Spleen (tissue), 7 donors: ENCODE results near the gene IDE.

Experiments used
- CTCF ChIP-seq, 11 experiments: fragments of 200-600 bp in 7 of 11; fragments of 450-650 bp in 4 of 11; sonication (generic) in 4 of 11; IDR thresholded peaks in 8 of 11; conservative IDR thresholded peaks in 3 of 11; 1 replicate in 7 of 11; 2 replicates in 4 of 11; pipeline versions ENCODE4 v1.4.0 to v1.8.0; 2016 to 2021; ENCODE audit warnings: antibody characterized with exemption in 11 of 11, inconsistent platforms in 4 of 11, mild to moderate bottlenecking in 1 of 11
- POLR2AphosphoS5 ChIP-seq, 3 donors: sonication (generic); formaldehyde crosslinking; IDR thresholded peaks; one replicate each; pipeline ENCODE4 v1.5.1; 2017; ENCODE audit warnings: antibody characterized with exemption in 3 of 3
- donor health status: DM: no; HTN: no; CAD: no; lungs with moderate emphysema.
- donor health status: DM: no; HTN: no; CAD: no.
- donor health status: DM: no; HTN: no; CAD: no.

- TF ChIP-seq POLR2AphosphoS5 (IDR thresholded peaks at IDR 0.05) (no peak), CTCF (IDR thresholded peaks at IDR 0.05 in 8 of 11, conservative IDR thresholded peaks at IDR 0.05 in 3 of 11) (no peak)
These were observed 160.9 kb downstream of the IDE start for GRCh38 chr10:92413011-92413410.
